Activated T-cell treated with anti-CD3 and anti-CD28 coated beads for 48 hours (primary cell): ENCODE measurements around the gene ANKRD44.

Source experiments
- DNase-seq: peaks from one replicate; pipeline ENCODE4 v3.0.0-alpha.2; 2020; ENCODE audit warnings: low read depth

Gene ANKRD44

GRCh38 chr2:196987298-196987648 is 323.3 kb downstream of the ANKRD44 start:
- no peak for DNase-seq

DNA sequence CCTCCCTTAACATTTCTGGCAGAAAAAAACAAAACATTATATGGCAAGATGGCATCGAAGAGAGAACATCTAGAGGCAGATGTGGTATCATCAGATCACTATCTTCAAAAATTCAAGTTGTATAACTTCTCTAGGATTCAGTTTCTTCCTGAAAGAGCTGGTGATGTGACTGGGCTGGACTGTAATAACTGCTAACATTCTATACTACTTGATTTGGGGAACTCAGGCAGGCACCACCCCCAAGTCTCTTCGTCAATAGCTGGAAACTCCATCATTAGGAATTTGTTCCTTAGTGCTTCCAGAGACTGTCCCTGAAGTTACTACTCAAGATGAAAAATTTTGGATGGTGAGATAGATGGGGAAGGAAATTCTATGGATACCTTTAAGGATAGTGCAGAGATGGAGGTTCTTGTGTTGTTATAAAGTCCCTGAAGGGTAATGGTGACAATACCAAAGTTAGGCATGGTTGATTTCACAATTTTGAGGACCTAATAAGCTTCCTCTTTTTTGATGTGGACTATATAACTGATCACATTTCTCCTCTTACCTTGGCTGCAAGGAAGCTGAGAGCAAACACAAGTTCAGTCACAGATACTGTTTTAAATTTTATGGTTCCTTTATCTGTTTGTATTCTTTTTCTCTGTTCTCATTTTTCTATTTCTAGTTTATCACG is 324.9 kb downstream of the ANKRD44 start:
- no peak for DNase-seq

DNA sequence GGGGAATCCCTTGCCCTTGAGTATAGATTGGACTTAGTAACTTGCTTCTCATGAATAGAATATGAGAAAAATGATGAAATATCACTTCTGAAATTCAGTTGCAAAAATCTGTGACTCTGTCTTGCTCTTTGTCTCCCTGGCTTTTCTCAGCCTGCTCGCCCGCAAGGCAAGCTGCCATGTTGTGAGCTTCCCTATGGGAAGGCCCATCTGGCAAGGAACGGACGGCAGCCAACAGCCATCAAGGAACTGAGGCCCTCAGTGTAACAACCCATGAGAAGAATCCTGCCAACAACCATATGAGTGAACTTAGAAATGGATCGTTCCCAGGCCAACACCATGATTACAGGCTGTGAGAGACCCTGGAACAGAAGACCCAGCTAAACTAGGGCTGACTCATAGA is 325.7 kb downstream of the ANKRD44 start:
- DNase-seq, result no peak

- DNase-seq, result no peak
Observed at GRCh38 chr2:196983934-196984333, 326.6 kb downstream of the ANKRD44 start.

DNA sequence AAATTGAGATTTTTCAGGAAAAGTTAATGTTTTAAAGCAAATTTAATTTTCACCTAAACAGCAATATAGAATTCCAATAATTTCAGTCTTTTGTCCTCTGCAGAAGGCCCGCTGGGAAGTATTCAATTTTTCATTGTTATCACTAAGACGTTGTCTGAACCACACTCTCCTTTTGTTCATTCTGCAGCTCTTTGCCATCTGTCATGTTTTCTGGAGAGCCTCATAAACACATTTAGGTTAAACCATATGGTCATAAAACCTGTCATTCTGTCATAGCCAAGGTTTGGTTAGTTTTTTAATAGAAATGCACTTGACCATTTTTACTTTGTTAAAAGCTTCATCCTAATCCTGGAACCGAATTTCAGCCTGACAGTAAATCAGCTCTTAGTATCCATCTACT is 330.1 kb downstream of the ANKRD44 start:
- DNase-seq, result no peak

GRCh38 chr2:196980001-196980400 is 330.6 kb downstream of the ANKRD44 start:
- no peak for DNase-seq

GRCh38 chr2:196977507-196977906 is 333.1 kb downstream of the ANKRD44 start:
- no peak for DNase-seq

DNA sequence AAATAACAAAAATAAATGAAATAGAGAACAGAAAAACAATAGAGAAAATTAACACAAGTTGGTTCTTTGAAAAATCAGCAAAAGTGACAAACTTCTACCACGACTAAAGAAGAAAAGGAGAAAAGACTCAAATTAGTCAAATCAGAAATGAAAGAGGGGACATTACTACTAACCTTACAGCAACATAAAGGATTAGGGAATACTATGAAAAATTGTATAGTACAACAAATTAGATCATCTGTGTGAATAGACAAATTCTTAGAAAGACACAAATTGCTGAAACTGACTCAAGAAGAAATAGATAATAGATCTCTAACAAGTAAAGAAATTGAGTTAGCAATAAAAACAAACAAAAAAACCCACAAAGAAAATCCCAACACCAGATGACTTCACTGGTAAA is 335.6 kb downstream of the ANKRD44 start:
- no peak for DNase-seq

- DNase-seq, result no peak
Observed at GRCh38 chr2:196971574-196972279, 338.9 kb downstream of the ANKRD44 start.

- DNase-seq, result no peak
Observed at GRCh38 chr2:196970099-196970498, 340.5 kb downstream of the ANKRD44 start.

GRCh38 chr2:196968516-196968915 is 342.1 kb downstream of the ANKRD44 start:
- DNase-seq, result no peak

DNA sequence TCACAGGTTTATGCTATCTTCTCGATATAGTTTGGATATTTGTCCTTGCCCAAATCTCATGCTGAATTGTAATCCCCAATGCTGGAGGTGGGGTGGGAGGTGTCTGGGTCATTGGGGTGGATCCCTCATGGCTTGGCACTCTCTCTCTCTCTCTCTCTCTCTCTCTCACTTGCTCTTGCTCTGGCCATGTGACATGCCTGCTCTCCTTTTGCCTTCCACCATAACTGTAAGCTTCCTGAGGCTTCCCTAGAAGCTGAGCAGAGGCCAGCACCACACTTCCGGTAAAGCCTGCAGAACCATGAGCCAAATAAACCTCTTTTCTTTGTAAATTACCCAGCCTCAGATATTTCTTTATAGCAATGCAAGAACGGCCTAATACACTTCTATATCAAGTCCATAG is 342.8 kb downstream of the ANKRD44 start:
- no peak for DNase-seq

GRCh38 chr2:196967116-196967515 is 343.5 kb downstream of the ANKRD44 start:
- DNase-seq, result no peak

DNA sequence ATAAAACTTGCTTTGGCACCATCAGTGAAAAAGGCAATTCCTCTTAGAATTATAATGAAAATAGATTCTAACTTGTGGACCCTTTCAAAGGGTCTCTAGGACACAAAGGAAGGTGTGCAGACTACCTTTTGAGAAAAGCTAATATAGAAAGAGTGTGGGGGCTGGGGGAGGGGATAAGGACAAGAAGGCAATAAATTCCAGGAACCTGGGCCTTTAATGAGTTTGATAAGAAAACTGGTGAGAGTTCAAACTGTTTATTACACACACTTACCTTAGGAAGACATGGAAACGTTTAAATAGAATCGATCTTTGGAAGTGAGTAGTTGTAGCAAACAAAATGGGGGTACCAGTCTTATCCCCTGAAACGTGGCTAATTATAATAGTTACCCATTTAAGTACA is 344.5 kb downstream of the ANKRD44 start:
- no peak for DNase-seq

DNA sequence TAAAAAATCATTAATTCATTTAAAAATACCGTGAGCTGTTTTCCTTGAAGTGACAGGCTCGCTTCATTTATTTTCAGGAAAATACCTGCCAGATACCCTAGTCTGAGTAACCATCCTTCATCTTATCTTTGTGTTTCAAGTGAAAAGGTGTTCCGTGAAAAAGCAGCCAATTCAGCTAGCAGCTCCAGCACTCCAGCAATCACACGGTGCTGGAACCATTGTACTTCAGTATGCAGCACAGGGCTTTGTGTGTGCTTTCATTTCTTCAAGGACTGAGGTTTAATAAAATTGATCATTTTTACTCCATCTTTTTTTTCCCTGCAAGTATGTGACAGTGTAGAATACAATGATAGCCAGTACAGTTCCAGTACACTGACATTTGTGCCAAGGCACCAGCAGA is 344.9 kb downstream of the ANKRD44 start:
- no peak for DNase-seq

DNA sequence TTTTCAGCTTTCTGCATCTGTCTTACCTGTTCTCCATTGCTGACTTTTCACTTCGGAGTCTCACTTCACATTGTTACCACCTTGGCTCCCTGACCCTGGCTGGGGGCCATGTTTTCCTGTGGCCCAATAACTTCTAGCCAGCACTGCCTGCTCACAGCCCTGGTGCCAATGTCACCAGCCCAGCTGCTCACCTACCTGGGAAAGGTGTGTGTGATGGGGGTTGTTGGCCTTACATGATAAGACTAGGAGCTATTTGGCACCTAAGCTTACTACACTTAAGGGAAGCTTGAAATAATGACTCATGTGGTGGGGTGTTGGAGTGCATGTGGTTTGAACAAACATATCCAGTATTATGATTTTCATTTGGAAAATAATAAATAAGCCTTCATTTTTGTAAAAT is 346.6 kb downstream of the ANKRD44 start:
- DNase-seq, result no peak

- DNase-seq, result no peak
Observed at GRCh38 chr2:196963043-196963442, 347.5 kb downstream of the ANKRD44 start.

DNA sequence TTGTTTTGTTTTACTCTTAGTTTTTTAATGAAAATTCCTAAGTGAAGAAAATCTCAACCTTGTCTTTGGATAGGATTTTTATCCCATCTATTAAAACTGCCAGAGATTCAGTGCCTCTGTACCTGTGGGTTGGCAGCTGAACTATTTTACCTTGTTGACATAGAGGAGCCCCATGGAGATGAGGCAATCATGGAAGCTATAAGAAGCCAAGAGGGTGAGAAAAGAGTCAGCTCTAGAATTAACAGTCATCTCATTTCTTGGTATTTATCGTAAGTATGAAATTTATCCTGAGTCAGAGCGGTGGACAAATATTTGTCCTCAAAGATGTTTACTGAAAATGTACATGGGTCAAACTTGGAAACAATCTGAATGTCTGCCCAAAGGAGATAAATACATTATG is 348.3 kb downstream of the ANKRD44 start:
- DNase-seq, result no peak

GRCh38 chr2:196961889-196962288 is 348.7 kb downstream of the ANKRD44 start:
- no peak for DNase-seq

- DNase-seq, result no peak
Observed at GRCh38 chr2:196959734-196960338, 350.7 kb downstream of the ANKRD44 start.

DNA sequence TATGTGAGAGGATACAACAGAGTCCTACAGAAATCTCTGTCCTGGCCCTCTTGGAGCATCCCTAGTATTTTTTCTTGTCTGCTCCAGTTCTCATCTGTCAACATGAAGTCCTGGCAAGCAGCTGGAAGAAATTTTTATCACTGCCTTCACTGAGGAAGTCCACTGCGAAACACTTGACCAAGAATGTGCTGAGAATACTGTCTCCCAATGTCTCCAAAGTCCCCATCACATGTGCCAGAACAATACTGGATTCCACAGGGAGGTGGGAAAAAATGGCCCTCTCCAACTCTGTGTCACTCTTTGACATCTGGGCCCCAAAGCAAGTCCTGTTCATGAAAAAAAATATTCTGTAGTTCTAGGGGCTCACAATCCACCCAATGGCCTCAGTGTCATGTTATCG is 351.3 kb downstream of the ANKRD44 start:
- no peak for DNase-seq

GRCh38 chr2:196957881-196958525 is 352.6 kb downstream of the ANKRD44 start:
- no peak for DNase-seq

DNA sequence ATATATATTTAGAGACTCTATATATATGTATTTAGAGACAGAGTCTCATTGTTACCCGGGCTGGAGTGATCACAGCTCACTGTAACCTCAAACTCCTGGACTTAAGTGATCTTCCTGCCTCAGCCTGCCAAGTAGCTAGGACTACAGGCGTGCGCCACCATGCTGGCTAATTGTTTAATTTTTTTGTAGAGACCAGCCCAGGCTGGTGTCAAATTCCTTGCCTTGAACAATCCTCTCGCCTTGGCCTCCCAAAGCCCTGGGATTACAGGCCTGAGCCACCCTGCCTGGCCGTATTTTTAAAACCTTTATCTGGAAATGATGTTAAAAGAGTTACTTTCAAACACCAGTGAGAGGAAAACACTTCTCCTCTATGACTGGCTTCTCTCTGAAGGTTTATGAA is 353.1 kb downstream of the ANKRD44 start:
- no peak for DNase-seq
